AG04449 (cell line): Measurements from ENCODE around the gene TLN1.

Source experiments
- CTCF ChIA-PET: fragments of 350-600 bp; formaldehyde crosslinking; extraction: SDS; loops from one replicate; lab custom pipeline; 2021; ENCODE audit warnings: antibody characterized with exemption; lab: Yijun Ruan, JAX
- POLR2A ChIA-PET: fragments of 400-600, 350-600 bp; formaldehyde crosslinking; extraction: SDS; loops from one replicate; lab custom pipeline; 2020; ENCODE audit warnings: antibody characterized with exemption, inconsistent platforms; lab: Yijun Ruan, JAX
- DNase-seq: peaks from one replicate; pipeline ENCODE4 v3.0.0-alpha.2; 2010; ENCODE audit warnings: low read depth, low spot score
- H3K4me3 ChIP-seq: 2 replicates; pipeline ENCODE4 v1.5.1; 2011; ENCODE audit warnings: low read depth, mild to moderate bottlenecking, control low read depth, low read length
- TF ChIP-seq, protein P1 (sequence below): IDR thresholded peaks from one replicate; pipeline ENCODE4 v1.5.1; 2011; ENCODE audit warnings: mild to moderate bottlenecking, moderate library complexity, low read length, control low read depth, inconsistent platforms; ENCODE audit not compliant: insufficient read depth; ENCODE audit errors: missing control alignments

The TLN1 gene

GRCh38 chr9:35734096-35734495 lies 2.1 kb upstream of the TLN1 start:
- CTCF ChIA-PET: interaction anchor here (0.8 to 7.0 kb wide), 7 partner anchors 12 to 177 kb away, joined by 3 to 130 read pairs (median 6); partner anchors contain the start of genes ARHGEF39, GBA2 and RGP1
- DNase-seq: no peak

DNA sequence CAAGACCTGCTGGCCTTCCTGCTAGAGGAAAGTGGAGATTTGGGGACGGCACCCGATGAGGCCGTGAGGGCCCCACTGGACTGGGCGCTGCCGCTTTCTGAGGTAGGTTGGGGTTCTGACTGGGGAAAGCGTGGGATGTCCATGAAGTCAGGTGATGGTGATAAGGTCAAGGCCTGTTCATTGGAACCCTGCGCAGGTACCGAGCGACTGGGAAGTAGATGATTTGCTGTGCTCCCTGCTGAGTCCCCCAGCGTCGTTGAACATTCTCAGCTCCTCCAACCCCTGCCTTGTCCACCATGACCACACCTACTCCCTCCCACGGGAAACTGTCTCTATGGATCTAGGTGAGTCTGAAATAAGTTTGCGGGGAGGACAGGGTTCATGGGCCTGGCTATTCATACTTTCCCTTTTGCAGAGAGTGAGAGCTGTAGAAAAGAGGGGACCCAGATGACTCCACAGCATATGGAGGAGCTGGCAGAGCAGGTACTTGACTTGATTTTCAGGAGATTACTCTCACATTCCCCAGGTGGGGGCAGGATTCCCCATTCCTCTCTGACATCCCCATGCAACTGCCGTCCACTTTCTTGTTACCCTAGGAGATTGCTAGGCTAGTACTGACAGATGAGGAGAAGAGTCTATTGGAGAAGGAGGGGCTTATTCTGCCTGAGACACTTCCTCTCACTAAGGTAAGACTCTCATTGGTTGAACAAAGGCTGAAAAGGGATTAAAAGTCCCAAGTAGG lies 976 bp upstream of the TLN1 start:
- H3K4me3 ChIP-seq: peak overlapping the region; percentile 87
- TF ChIP-seq, protein P1, sequence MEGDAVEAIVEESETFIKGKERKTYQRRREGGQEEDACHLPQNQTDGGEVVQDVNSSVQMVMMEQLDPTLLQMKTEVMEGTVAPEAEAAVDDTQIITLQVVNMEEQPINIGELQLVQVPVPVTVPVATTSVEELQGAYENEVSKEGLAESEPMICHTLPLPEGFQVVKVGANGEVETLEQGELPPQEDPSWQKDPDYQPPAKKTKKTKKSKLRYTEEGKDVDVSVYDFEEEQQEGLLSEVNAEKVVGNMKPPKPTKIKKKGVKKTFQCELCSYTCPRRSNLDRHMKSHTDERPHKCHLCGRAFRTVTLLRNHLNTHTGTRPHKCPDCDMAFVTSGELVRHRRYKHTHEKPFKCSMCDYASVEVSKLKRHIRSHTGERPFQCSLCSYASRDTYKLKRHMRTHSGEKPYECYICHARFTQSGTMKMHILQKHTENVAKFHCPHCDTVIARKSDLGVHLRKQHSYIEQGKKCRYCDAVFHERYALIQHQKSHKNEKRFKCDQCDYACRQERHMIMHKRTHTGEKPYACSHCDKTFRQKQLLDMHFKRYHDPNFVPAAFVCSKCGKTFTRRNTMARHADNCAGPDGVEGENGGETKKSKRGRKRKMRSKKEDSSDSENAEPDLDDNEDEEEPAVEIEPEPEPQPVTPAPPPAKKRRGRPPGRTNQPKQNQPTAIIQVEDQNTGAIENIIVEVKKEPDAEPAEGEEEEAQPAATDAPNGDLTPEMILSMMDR: peak; percentile 1
- ChIA-PET POLR2A (interaction anchor here (1.0 to 9.6 kb wide), 9 partner anchors 9 to 216 kb away, joined by 3 to 325 read pairs (median 5); partner anchors contain the start of genes ARHGEF39, CCDC107, GBA2 and RGP1), CTCF (interaction anchor here (0.6 to 31.2 kb wide), 7 partner anchors 10 to 218 kb away, joined by 3 to 816 read pairs (median 7); partner anchors contain the start of genes ARHGEF39 and TPM2)
- DNase-seq: peak; percentile 45

More at GRCh38 chr9:35734096-35734495, 2.1 kb upstream of the TLN1 start:
- H3K4me3 ChIP-seq: peak overlapping the region; percentile 1; the same call in 1 of the 2 replicates
- TF ChIP-seq, protein P1: no peak
- POLR2A ChIA-PET: interaction anchor here (0.5 to 0.6 kb wide), 2 partner anchors 12 to 89 kb away, joined by 3 to 4 read pairs; no protein-coding TSS in a partner anchor

- H3K4me3 ChIP-seq: peak overlapping the region; percentile 87
- CTCF ChIA-PET: interaction anchor here (1.0 to 31.2 kb wide), 17 partner anchors 9 to 180 kb away, joined by 3 to 816 read pairs (median 5); partner anchors contain the start of genes ARHGEF39, CCDC107, RGP1 and RMRP
- POLR2A ChIA-PET: interaction anchor here (0.7 to 9.6 kb wide), 9 partner anchors 16 to 215 kb away, joined by 3 to 325 read pairs (median 4); partner anchors contain the start of genes ARHGEF39, CCDC107, GBA2 and RGP1
- TF ChIP-seq, protein P1: no peak
- no peak for DNase-seq
Observed at GRCh38 chr9:35731415-35732184, 395 bp downstream of the TLN1 start.

DNA sequence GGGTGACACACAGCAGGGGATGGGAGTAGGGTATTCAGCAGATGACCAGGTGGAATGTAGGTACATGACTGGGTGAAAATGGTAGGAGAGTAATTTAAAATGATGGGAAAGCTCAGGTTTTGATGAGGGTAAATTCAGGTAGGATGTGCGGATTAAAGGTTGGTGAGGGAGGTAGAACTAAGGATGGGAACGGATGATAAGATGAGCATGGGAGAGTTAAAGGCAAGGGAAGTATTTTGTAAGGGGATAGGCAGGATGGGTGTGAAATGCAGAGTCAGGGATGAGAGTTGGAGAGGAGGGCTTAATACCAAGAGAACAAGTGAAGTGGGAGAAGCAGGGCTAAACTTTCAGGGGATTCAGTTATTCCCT lies 1.5 kb downstream of the TLN1 start:
- peak overlapping the region; percentile 87 for H3K4me3 ChIP-seq
- POLR2A ChIA-PET: interaction anchor here (2.0 to 9.6 kb wide), 4 partner anchors 17 to 72 kb away, joined by 6 to 325 read pairs (median 38); partner anchors contain the start of genes CCDC107, GBA2, RGP1 and RMRP
- CTCF ChIA-PET: interaction anchor here (0.6 to 31.2 kb wide), 13 partner anchors 10 to 181 kb away, joined by 3 to 816 read pairs (median 4); partner anchors contain the start of genes ARHGEF39, CCDC107, RGP1 and RMRP
- no peak for DNase-seq
- TF ChIP-seq, protein P1: no peak

DNA sequence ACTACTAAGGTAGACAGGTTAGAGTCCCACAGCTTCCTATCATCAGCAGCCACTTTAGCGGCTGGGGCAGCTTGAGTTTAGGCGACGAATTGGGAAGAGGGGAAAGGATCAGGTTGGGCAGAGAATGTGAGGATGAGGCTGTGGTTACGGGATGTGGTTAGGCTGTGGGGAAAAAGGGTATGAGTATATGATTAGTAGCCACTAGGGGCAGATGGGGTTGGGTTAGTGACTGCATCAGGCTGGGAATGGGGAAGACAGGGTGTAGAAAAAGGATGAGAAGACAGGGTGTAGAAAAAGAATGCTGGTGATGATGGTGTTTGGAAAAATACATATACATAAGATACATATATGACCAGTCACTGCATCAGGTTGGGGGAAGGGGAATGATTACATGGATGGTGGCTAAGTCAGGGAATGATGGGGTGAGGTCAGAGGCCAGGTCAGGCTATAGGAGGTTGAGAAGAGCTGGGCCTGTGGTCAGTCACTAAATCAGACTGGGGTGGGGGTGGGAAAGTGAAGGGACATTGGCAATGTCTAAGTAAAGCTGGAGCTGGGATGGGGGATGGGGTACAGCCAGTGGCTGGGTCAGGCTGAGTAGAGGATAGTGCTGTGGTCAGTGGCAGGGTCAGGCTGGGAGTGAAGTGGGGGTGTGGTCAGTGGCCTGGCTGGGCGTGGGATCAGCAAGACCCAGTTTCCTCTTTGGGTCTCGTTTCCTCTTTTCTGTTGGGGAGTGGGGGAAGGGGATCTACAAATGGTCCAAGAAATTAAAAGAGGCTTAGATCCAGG lies 2.1 kb downstream of the TLN1 start:
- ChIA-PET CTCF (interaction anchor here (0.6 to 31.2 kb wide), 12 partner anchors 8 to 96 kb away, joined by 3 to 816 read pairs (median 6); partner anchors contain the start of genes ARHGEF39, CCDC107, HINT2 and RMRP), POLR2A (interaction anchor here (1.4 to 9.6 kb wide), 8 partner anchors 10 to 72 kb away, joined by 3 to 325 read pairs (median 9); partner anchors contain the start of genes ARHGEF39, CCDC107, GBA2 and RGP1)
- TF ChIP-seq, protein P1: peak; percentile 64
- H3K4me3 ChIP-seq: peak overlapping the region; percentile 87
- peak; percentile 62 for DNase-seq
